ENCODE data around the gene RMND5B. TPM values are rescaled to one million over a fixed set of nuclear protein-coding genes. Genes with fewer than 3 reads are reported as not detected.

Gene RMND5B
- total and polyA plus RNA-seq, 2 experiments from 2014 or later: 17.5 to 19.9 TPM

DNA sequence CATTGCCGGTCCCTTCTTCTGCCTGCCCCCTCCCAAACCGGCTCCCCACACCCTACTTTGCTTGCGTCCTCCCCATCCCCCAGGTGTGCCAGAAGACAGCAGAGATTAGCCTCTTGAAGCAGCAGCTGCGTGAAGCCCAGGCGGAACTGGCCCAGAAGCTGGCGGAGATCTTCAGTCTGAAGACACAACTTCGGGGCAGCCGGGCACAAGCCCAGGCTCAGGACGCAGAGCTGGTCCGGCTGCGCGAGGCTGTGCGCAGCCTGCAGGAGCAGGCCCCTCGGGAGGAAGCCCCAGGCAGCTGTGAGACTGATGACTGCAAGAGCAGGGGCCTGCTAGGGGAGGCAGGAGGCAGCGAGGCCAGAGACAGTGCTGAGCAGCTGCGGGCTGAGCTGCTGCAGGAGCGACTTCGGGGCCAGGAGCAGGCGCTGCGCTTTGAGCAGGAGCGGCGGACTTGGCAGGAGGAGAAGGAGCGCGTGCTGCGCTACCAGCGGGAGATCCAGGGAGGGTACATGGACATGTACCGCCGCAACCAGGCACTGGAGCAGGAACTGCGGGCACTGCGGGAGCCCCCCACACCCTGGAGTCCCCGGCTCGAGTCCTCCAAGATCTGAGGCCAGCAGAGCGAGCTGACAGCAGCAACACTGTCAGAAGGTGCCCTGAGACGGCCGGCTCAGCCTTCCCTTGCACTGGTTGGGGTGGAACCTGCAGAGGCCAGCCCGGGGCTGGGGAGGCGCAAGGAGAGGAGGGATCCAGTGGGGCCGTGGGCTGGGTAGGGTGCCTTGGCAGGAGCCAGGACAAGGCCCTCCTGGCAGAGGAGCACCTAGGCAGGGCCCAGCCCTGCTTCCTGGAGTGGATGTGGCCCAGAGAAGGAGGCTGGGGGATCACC, 9.2 kb upstream of the RMND5B start:
- peak overlapping the region; percentile 52 for H3K4me3 ChIP-seq
- no peak overlapping the region for H3K27ac ChIP-seq
- no peaks in the 10 kb centered on the region for H3K36me3 ChIP-seq (ENCODE audit: low read depth)
- H3K4me2 ChIP-seq (ENCODE audit: unreplicated experiment): peak overlapping the region; percentile 81
- H4K20me1 ChIP-seq (ENCODE audit: insufficient read depth): no peaks in the 10 kb centered on the region
- in situ Hi-C loops (cut with MboI): no loop called here
- H3F3A ChIP-seq (ENCODE audit: insufficient read depth): no peaks in the 10 kb centered on the region
- no peaks in the 10 kb centered on the region for H3K4me1 ChIP-seq (ENCODE audit: insufficient read depth)
- DNase-seq: peak; percentile 57
- peak overlapping the region; percentile 13; the same call in 1 of the 2 replicates for H3K9ac ChIP-seq
- H2AFZ ChIP-seq: peak overlapping the region; percentile 74
- no peaks in the 10 kb centered on the region for H3K9me2 ChIP-seq (ENCODE audit: insufficient read depth)
- TF ChIP-seq EZH2 (IDR thresholded peaks at IDR 0.05; ENCODE audit: insufficient read depth, poor library complexity, severe bottlenecking) (no peak), EZH2phosphoT487 (IDR thresholded peaks at IDR 0.05; ENCODE audit: insufficient read depth, low read depth) (no peak)
- H3K79me2 ChIP-seq (ENCODE audit: insufficient read depth): no peaks in the 10 kb centered on the region
- no peaks in the 10 kb centered on the region for H3K9me3 ChIP-seq (ENCODE audit: low read depth)
- H3K27me3 ChIP-seq (replicated peaks; ENCODE audit: insufficient read depth): 0 out of 2 replicates have a peak, but pooled peaks cover 3% of the 10 kb centered on the region
- WGBS, 2 experiments (ENCODE audit: low coverage in 1 of 2, low lambda C conversion rate in 2 of 2, missing lambda C conversion rate in 2 of 2): 18 to 19% methylated on average over 35 to 36 of the region's 38 CpGs

DNA sequence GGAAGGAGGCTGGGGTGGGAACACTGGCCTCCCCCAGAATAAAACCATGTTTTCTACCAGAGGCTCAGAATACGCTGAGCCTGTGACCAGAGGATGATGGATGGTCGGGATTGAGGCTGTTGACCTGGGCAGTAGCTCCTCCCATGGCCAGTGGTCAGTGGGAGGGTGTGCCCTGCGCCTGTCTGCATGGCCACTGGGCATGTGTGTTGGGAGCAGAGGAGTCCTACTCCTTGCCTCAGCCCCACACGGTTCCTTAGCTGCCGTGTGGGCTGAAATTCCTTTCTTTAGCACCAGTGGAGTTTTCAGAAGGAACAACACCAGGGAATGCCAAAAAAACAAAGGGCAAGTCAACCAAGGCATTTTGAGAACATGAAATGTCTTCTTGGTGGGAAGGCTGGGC, 8.5 kb upstream of the RMND5B start:
- Histone ChIP-seq H3K4me2 (ENCODE audit: unreplicated experiment) (no peak overlapping the region), H3F3A (ENCODE audit: insufficient read depth) (no peaks in the 10 kb centered on the region), H3K27me3 (replicated peaks; ENCODE audit: insufficient read depth) (0 out of 2 replicates have a peak, but pooled peaks cover 3% of the 10 kb centered on the region), H3K9me2 (ENCODE audit: insufficient read depth) (no peaks in the 10 kb centered on the region), H3K27ac (no peak overlapping the region), H3K9me3 (ENCODE audit: low read depth) (no peaks in the 10 kb centered on the region), H3K4me3 (no peak overlapping the region), H2AFZ (no peak overlapping the region), H3K36me3 (ENCODE audit: low read depth) (no peaks in the 10 kb centered on the region), H3K79me2 (ENCODE audit: insufficient read depth) (no peaks in the 10 kb centered on the region), H3K4me1 (ENCODE audit: insufficient read depth) (no peaks in the 10 kb centered on the region), H4K20me1 (ENCODE audit: insufficient read depth) (no peaks in the 10 kb centered on the region), H3K9ac (no peak overlapping the region)
- in situ Hi-C loops (cut with MboI): no loop called here
- no peak for DNase-seq
- TF ChIP-seq EZH2phosphoT487 (IDR thresholded peaks at IDR 0.05; ENCODE audit: insufficient read depth, low read depth) (no peak), EZH2 (IDR thresholded peaks at IDR 0.05; ENCODE audit: insufficient read depth, poor library complexity, severe bottlenecking) (no peak)
- WGBS, 2 experiments (ENCODE audit: low coverage in 1 of 2, low lambda C conversion rate in 2 of 2, missing lambda C conversion rate in 2 of 2): 81 to 82% methylated on average over 5 of the region's 5 CpGs

- Histone ChIP-seq H3F3A (ENCODE audit: insufficient read depth) (no peaks in the 10 kb centered on the region), H3K4me1 (ENCODE audit: insufficient read depth) (no peaks in the 10 kb centered on the region), H3K27ac (no peak overlapping the region), H2AFZ (no peak overlapping the region), H3K9ac (no peak overlapping the region), H3K27me3 (replicated peaks; ENCODE audit: insufficient read depth) (0 out of 2 replicates have a peak, but pooled peaks cover 3% of the 10 kb centered on the region), H4K20me1 (ENCODE audit: insufficient read depth) (no peaks in the 10 kb centered on the region), H3K9me2 (ENCODE audit: insufficient read depth) (no peaks in the 10 kb centered on the region), H3K4me3 (no peak overlapping the region), H3K4me2 (ENCODE audit: unreplicated experiment) (no peak overlapping the region), H3K79me2 (ENCODE audit: insufficient read depth) (no peaks in the 10 kb centered on the region), H3K36me3 (ENCODE audit: low read depth) (no peaks in the 10 kb centered on the region), H3K9me3 (ENCODE audit: low read depth) (no peaks in the 10 kb centered on the region)
- TF ChIP-seq EZH2 (IDR thresholded peaks at IDR 0.05; ENCODE audit: insufficient read depth, poor library complexity, severe bottlenecking) (no peak), EZH2phosphoT487 (IDR thresholded peaks at IDR 0.05; ENCODE audit: insufficient read depth, low read depth) (no peak)
- DNase-seq: no peak
- 83 to 88% methylated on average over 12 to 13 of the region's 13 CpGs for WGBS, 2 experiments (ENCODE audit: low coverage in 1 of 2, low lambda C conversion rate in 2 of 2, missing lambda C conversion rate in 2 of 2)
- in situ Hi-C loops (cut with MboI): no loop called here
These were observed 7.5 kb upstream of the RMND5B start for GRCh38 chr5:178123094-178123965.
